HepG2 (cell line): ENCODE measurements around the gene CNOT10. TPM values are rescaled to one million over a fixed set of nuclear protein-coding genes. Genes with fewer than 3 reads are reported as not detected.
A peak's percentile ranks its signal among the peaks of the same experiment; 100 is the strongest.

ENCODE experiments used
- ASH2L ChIP-seq: fragments of 300-600, 200-600 bp; sonication (generic); IDR thresholded peaks from 2 replicates; pipeline ENCODE4 v1.7.0; 2017; ENCODE audit warnings: low read depth, mild to moderate bottlenecking, moderate library complexity, mixed read lengths, low read length; ENCODE audit not compliant: insufficient read length
- GABPA ChIP-seq, 2 experiments: IDR thresholded peaks; 2 replicates each; pipeline ENCODE4 v1.6.1; 2011 to 2016; ENCODE audit warnings: low read depth in 2 of 2, low read length in 1 of 2, missing biosample characterization in 1 of 2, missing genetic modification characterization in 1 of 2
- MYC ChIP-seq: sonication (generic); formaldehyde crosslinking; IDR thresholded peaks from 2 replicates; pipeline ENCODE4 v1.9.0; 2021; ENCODE audit warnings: missing genetic modification reagents, borderline replicate concordance
- PCBP2 ChIP-seq: fragments of 200-400 bp; formaldehyde crosslinking; optimal IDR thresholded peaks from 2 replicates; pipeline ENCODE3; 2018; ENCODE audit warnings: low read length, low read depth; ENCODE audit not compliant: poor library complexity, severe bottlenecking
- RBFOX2 ChIP-seq: fragments of 200-400 bp; formaldehyde crosslinking; IDR thresholded peaks from 2 replicates; pipeline ENCODE4 v1.6.1; 2017; ENCODE audit warnings: low read depth, mild to moderate bottlenecking, low read length
- RBM39 ChIP-seq: fragments of 200-400 bp; formaldehyde crosslinking; IDR thresholded peaks from one replicate; pipeline ENCODE4 v1.6.1; 2018; ENCODE audit warnings: antibody characterized with exemption, mild to moderate bottlenecking, low read depth, low read length; ENCODE audit not compliant: poor library complexity, severe bottlenecking
- ZNF17 ChIP-seq: sonication (generic); formaldehyde crosslinking; IDR thresholded peaks from 2 replicates; pipeline ENCODE4 v1.5.0; 2020; ENCODE audit warnings: mild to moderate bottlenecking, missing genetic modification reagents
- ZNF230 ChIP-seq: sonication (generic); formaldehyde crosslinking; IDR thresholded peaks from 2 replicates; pipeline ENCODE4 v1.4.0; 2020; ENCODE audit warnings: mild to moderate bottlenecking, missing genetic modification reagents
- ZNF232 ChIP-seq: sonication (generic); formaldehyde crosslinking; IDR thresholded peaks from 2 replicates; pipeline ENCODE4 v1.4.0; 2020; ENCODE audit warnings: missing genetic modification reagents, borderline replicate concordance
- ZNF749 ChIP-seq: sonication (generic); formaldehyde crosslinking; IDR thresholded peaks from 2 replicates; pipeline ENCODE4 v1.8.0; 2022; ENCODE audit warnings: mild to moderate bottlenecking, missing genetic modification reagents, moderate library complexity, borderline replicate concordance
- ZNF773 ChIP-seq: sonication (generic); formaldehyde crosslinking; IDR thresholded peaks from 2 replicates; pipeline ENCODE4 v1.4.0; 2020; ENCODE audit warnings: missing genetic modification reagents, borderline replicate concordance
- ZZZ3 ChIP-seq: sonication (generic); formaldehyde crosslinking; IDR thresholded peaks from 2 replicates; pipeline ENCODE4 v1.4.0; 2020; ENCODE audit warnings: missing genetic modification reagents, mild to moderate bottlenecking, borderline replicate concordance
- polyA plus RNA-seq, 8 experiments: library from polyadenylated mRNA; depleted of rRNA in 3 of 8; stranded (reverse) in 7 of 8; unstranded in 1 of 8; fragments of >200 nt; fragmentation: Illumina TruSeq in 4 of 8; extraction: Trizol in 4 of 8; gene quantifications; 2 replicates each; pipeline versions ENCODE4 v1.2.1 to v1.2.3, GENCODE V29; 2011 to 2016; ENCODE audit warnings: low read depth in 4 of 8, missing spikeins in 1 of 8, mixed read lengths in 1 of 8; ENCODE audit not compliant: insufficient read depth in 1 of 8
- total RNA-seq, 5 experiments: library from RNA; depleted of rRNA; stranded (reverse); fragments of >200 nt; fragmentation: Illumina TruSeq; extraction: Trizol; gene quantifications; 2 replicates each; pipeline ENCODE4 v1.2.3, GENCODE V29; 2016; ENCODE audit warnings: low read depth in 1 of 5
- TF ChIP-seq, protein P1 (sequence below): sonication (generic); formaldehyde crosslinking; conservative IDR thresholded peaks from 2 replicates; pipeline ENCODE4 v1.4.0; 2020; ENCODE audit warnings: missing genetic modification reagents
- TF ChIP-seq, protein P2 (sequence below), 2 experiments: IDR thresholded peaks; 2 replicates each; pipeline ENCODE4 v1.6.1; 2011 to 2012; ENCODE audit warnings: low read length in 2 of 2, borderline replicate concordance in 1 of 2, low read depth in 1 of 2, mild to moderate bottlenecking in 1 of 2, moderate library complexity in 1 of 2
- TF ChIP-seq, protein P3 (sequence below): IDR thresholded peaks from 2 replicates; pipeline ENCODE4 v1.6.1; 2016; ENCODE audit warnings: low read depth, control low read depth
- TF ChIP-seq, protein P4 (sequence below): fragments of 450-650 bp; IDR thresholded peaks from 2 replicates; pipeline ENCODE4 v1.6.1; 2017
- TF ChIP-seq, protein P5 (sequence below): IDR thresholded peaks from 2 replicates; pipeline ENCODE4 v1.6.1; 2016; ENCODE audit warnings: missing genetic modification reagents, missing compliant biosample characterization

The CNOT10 gene
- total and polyA plus RNA-seq, 2 of the 13 experiments (the other 11 are each of a cell fraction or from before 2014, with no cell fraction given) = 21.2 to 34.1 TPM

DNA sequence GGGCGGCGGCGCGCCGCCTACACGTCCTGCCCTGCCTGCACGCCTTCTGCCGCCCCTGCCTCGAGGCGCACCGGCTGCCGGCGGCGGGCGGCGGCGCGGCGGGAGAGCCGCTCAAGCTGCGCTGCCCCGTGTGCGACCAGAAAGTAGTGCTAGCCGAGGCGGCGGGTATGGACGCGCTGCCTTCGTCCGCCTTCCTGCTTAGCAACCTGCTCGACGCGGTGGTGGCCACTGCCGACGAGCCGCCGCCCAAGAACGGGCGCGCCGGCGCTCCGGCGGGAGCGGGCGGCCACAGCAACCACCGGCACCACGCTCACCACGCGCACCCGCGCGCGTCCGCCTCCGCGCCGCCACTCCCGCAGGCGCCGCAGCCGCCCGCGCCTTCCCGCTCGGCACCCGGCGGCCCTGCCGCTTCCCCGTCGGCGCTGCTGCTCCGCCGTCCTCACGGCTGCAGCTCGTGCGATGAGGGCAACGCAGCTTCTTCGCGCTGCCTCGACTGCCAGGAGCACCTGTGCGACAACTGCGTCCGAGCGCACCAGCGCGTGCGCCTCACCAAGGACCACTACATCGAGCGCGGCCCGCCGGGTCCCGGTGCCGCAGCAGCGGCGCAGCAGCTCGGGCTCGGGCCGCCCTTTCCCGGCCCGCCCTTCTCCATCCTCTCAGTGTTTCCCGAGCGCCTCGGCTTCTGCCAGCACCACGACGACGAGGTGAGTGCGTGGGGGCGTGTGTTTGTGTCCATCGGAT, 133.4 kb downstream of the CNOT10 start (continued):
- TF ChIP-seq GABPA (IDR thresholded peaks at IDR 0.05; ENCODE audit: low read depth, low read length) (no peak), GABPA (CRISPR knock-in tag; IDR thresholded peaks at IDR 0.05; ENCODE audit: low read depth) (no peak), ZNF749 (no peak), ZNF773 (CRISPR knock-in tag) (peak; percentile 31; the same call in 1 of the 2 replicates), RBFOX2 (peak; percentile 95), ZNF17 (no peak), ZNF232 (CRISPR knock-in tag) (0 out of 2 replicates have a peak, but pooled peaks have one; percentile 28), RBM39 (peak; percentile 71), ZNF230 (CRISPR knock-in tag) (no peak), PCBP2 (no peak), ZZZ3 (CRISPR knock-in tag) (0 out of 2 replicates have a peak, but pooled peaks have one; percentile 1), MYC (CRISPR knock-in tag) (0 out of 2 replicates have a peak, but pooled peaks have one; percentile 9), ASH2L (peak; percentile 54)
- TF ChIP-seq, protein P1, sequence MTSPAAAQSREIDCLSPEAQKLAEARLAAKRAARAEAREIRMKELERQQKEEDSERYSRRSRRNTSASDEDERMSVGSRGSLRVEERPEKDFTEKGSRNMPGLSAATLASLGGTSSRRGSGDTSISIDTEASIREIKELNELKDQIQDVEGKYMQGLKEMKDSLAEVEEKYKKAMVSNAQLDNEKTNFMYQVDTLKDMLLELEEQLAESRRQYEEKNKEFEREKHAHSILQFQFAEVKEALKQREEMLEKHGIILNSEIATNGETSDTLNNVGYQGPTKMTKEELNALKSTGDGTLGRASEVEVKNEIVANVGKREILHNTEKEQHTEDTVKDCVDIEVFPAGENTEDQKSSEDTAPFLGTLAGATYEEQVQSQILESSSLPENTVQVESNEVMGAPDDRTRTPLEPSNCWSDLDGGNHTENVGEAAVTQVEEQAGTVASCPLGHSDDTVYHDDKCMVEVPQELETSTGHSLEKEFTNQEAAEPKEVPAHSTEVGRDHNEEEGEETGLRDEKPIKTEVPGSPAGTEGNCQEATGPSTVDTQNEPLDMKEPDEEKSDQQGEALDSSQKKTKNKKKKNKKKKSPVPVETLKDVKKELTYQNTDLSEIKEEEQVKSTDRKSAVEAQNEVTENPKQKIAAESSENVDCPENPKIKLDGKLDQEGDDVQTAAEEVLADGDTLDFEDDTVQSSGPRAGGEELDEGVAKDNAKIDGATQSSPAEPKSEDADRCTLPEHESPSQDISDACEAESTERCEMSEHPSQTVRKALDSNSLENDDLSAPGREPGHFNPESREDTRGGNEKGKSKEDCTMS = no peak
- TF ChIP-seq, protein P2, sequence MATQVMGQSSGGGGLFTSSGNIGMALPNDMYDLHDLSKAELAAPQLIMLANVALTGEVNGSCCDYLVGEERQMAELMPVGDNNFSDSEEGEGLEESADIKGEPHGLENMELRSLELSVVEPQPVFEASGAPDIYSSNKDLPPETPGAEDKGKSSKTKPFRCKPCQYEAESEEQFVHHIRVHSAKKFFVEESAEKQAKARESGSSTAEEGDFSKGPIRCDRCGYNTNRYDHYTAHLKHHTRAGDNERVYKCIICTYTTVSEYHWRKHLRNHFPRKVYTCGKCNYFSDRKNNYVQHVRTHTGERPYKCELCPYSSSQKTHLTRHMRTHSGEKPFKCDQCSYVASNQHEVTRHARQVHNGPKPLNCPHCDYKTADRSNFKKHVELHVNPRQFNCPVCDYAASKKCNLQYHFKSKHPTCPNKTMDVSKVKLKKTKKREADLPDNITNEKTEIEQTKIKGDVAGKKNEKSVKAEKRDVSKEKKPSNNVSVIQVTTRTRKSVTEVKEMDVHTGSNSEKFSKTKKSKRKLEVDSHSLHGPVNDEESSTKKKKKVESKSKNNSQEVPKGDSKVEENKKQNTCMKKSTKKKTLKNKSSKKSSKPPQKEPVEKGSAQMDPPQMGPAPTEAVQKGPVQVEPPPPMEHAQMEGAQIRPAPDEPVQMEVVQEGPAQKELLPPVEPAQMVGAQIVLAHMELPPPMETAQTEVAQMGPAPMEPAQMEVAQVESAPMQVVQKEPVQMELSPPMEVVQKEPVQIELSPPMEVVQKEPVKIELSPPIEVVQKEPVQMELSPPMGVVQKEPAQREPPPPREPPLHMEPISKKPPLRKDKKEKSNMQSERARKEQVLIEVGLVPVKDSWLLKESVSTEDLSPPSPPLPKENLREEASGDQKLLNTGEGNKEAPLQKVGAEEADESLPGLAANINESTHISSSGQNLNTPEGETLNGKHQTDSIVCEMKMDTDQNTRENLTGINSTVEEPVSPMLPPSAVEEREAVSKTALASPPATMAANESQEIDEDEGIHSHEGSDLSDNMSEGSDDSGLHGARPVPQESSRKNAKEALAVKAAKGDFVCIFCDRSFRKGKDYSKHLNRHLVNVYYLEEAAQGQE (IDR thresholded peaks at IDR 0.05; ENCODE audit: borderline replicate concordance in 1 of 2, low read depth in 1 of 2, low read length in 2 of 2) = peak in 1 of 2 experiments; percentile 36; a peak in 1 of 4 replicates
- TF ChIP-seq, protein P3, sequence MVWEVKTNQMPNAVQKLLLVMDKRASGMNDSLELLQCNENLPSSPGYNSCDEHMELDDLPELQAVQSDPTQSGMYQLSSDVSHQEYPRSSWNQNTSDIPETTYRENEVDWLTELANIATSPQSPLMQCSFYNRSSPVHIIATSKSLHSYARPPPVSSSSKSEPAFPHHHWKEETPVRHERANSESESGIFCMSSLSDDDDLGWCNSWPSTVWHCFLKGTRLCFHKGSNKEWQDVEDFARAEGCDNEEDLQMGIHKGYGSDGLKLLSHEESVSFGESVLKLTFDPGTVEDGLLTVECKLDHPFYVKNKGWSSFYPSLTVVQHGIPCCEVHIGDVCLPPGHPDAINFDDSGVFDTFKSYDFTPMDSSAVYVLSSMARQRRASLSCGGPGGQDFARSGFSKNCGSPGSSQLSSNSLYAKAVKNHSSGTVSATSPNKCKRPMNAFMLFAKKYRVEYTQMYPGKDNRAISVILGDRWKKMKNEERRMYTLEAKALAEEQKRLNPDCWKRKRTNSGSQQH (CRISPR knock-in tag) = no peak
- TF ChIP-seq, protein P4, sequence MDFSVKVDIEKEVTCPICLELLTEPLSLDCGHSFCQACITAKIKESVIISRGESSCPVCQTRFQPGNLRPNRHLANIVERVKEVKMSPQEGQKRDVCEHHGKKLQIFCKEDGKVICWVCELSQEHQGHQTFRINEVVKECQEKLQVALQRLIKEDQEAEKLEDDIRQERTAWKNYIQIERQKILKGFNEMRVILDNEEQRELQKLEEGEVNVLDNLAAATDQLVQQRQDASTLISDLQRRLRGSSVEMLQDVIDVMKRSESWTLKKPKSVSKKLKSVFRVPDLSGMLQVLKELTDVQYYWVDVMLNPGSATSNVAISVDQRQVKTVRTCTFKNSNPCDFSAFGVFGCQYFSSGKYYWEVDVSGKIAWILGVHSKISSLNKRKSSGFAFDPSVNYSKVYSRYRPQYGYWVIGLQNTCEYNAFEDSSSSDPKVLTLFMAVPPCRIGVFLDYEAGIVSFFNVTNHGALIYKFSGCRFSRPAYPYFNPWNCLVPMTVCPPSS = no peak
- TF ChIP-seq, protein P5, sequence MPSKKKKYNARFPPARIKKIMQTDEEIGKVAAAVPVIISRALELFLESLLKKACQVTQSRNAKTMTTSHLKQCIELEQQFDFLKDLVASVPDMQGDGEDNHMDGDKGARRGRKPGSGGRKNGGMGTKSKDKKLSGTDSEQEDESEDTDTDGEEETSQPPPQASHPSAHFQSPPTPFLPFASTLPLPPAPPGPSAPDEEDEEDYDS = no peak
